IPS-NIHi11 (cell line): ENCODE data around the gene STYXL2.
A peak's percentile ranks its signal among the peaks of the same experiment; 100 is the strongest.

ENCODE experiments used
- DNase-seq: peaks from one replicate; pipeline ENCODE4 v3.0.0; 2012; ENCODE audit warnings: mixed read lengths, low spot score

The STYXL2 gene

DNA sequence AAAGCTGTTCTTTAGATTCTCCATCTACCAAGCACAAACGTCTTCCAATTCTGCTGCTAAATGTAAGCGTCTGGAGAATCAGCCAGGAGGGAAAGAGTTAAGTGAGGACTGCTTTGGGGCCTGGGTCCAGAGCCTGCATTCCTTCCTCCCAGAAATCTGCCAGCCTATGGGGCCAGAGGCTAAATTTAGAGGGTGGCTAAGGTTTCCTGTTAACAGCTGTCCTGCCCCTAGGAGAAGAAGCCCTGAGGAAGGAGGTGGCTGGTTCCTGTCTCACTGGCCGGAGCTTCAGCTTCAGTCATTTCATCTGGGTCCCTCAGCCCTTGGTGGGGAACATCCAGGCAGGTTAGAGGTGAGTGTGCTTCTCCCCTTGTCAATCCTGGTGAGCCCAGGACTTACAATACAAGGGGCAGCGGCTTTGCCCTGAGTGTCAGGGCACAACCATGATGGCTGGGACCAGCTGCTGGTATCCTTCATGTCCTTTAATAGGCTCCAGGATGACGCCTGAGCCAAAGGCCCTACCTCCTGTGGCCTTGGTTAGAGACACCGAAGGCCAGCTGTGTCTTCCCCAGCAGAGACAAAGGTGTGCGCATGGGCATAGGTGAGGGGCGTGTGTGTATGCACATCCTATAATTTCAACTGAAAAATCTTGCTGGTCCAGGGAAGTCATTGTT is at the start of gene STYXL2:
Gene STYXL2 (plus strand): TSS at position 230 of the 671 bp plus-strand sequence. CDS start 775 bp downstream, outside the sequence.
- DNase-seq: peak; percentile 37

DNA sequence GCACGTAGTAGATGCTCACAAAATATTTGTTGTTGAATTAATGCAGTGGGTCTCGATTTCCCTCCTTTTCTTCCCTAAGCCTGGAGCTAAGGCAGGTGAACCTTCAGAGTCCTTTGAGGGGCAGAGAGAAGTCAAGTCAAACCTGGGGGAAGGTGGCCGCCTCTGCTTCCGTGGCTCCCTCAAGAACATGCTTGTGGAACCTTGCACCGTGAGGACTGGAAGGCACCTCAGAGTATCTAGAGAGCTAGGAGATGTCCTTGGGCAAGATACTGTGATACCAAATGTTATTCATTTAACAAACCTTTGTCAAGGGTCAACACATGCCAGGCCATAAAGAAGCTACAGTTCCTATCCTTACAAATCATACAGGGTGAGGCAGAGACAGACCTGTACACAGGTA is 42.0 kb upstream of the STYXL2 start:
- no peak for DNase-seq

DNA sequence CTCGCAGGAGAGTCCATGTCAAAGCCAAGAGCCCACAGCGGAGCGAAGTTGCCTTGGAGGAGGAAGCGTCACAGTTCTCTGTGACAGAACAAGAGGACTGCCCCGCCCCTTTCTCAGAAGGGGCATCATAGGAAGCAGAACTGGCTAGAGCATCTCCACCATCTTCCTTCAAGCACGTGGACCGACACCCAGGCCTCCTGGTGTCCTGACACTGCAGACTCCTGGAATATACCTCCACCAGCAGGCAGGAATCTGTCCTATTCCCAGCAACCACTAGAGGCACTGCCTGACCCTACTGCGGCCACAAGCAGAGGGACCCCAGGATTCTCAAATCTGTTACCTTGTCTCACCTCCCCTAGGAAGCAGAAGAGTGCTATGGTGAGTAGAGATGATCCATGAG is 41.5 kb upstream of the STYXL2 start:
- DNase-seq: peak; percentile 72

DNA sequence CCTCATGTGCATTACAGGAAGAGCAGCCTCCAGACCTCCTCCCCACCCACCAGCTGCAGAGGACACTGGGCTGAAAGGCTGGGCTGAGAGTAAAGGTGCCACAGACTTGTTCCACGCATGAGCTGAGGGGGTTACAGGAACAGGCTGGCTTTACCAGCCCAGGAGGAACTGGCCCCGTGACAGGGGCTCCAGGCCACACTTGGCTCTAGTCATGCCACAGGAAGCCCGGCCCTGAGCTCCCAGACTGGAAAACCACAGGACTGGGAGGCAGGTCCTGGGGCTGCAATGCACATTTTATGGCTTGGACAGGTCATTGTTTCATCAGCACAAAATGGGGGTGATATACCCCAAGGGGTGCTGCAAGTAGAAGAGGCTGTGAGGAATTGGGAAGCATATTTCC is 39.3 kb upstream of the STYXL2 start:
- no peak for DNase-seq

DNA sequence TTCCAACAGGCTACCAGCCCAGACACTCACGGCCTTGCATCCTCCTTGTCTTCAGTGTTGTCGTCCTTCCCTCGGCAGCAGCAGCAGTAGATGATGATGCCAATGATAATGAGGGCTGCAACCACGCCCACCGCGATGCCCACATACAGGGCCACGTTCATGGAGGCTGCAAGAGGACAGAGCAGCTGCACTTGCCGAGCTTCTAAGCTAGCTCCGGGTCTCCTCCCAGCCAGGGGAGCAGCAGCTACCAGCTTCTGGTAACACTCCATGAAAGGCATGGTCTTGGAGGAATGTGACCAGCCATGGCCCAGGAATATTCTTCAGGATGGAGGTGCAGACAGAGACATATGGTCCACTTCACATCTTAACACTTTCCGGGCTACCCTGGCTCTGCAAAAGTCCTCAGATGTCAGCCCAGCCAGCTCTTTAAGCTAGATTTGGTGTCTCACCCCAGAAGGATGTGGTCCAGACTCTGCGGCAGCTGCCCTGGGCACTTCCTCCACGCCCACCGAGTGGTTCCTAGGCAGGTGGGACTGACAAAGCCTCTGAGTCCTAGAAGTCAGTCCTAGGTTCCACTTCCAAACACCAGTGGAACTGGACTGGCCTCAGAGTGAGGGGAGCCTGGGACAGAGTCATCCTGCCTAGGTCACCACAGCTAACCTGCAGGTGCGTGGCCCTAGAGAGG is 38.8 kb upstream of the STYXL2 start:
- no peak for DNase-seq

DNA sequence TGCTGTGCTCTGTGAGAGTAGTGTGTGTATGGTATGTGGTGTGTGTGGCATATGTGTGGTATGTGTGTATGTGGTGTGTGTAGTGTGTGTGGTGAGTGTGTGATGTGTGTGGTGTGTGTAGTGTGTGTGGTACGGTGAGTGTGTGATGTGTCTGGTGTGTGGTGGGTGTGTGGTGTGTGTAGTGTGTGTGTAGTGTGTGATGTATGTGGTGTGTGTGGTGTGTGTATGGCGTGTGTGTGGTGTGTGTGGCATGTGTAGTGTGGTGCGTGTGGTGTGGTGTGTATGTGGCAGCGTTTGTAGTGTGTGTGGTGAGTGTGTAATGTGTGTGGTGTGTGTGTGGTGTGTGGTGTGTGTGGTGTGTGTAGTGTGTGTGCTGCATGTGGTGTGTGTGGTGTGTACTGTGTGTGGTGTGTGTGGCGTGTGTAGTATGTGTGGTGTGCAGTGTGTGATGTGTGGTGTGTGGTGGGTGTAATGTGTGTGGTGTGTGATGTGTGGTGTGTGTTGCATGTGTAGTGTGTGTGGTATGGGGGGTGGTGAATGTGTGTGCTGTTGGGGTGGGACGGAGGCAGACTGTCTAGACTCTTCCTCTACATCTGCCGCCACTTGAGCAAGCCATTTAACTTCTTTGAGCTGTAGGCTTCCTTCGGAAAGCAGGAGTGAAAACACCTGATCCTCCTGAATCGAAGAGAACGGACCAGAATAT is 37.2 kb upstream of the STYXL2 start:
- DNase-seq: no peak

DNA sequence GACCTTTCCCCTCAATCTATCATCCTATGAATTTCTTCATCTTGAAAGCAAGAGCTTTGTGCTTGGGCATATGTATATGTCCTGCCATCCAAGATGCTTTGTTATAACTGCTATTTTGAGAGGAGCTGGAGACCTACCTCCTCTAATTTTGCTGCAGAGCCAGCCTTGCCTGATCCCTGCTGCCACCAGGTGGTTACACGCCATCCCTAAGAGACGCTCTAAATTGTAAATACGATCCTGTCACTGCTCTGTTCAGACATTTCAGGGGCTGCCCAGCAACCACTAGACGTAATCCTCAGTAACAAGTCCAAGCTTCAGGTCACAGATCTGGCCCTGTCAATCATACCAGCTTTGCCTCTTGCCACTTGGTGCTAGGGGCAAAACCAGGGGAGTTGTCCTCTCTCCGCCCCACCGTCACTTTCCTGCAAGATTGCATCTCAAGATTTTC is 36.6 kb upstream of the STYXL2 start:
- peak; percentile 52 for DNase-seq

DNA sequence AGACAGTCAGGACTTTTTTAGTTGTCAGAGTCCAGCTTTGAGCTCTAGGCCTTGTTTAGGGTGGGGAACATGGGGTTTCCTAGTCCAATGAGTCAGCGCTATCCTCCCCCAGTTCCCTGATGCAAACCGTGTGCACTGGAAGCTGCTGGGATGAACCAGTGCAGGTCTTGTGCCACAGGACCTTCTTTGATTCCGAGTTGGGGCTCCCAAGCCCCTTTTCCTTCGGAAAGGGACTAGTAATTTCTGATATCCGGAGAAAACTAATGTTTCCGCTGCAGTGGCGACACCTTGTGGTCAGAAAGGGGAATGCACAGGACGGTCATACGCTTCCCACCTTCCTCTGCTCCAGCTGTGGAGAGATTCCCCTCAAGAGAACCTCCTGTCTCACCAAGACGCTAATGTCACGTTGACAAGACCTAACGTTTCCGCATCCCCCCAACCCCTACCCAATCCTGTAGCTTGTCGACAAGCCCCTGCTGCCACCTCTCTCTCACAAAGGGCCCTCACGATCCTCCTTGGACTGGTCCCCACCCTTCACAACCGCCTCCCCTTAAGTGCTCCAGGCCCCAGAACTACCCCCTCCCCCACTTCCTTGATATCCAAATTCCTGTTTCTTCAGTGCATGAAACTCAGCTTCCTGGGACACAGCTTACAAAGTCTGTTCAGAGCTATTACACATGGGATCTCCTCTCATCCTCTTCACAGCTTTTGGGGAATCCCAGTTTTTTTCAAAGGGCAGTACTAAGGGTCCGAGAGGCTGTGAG is 34.6 kb upstream of the STYXL2 start:
- peak; percentile 72 for DNase-seq

DNA sequence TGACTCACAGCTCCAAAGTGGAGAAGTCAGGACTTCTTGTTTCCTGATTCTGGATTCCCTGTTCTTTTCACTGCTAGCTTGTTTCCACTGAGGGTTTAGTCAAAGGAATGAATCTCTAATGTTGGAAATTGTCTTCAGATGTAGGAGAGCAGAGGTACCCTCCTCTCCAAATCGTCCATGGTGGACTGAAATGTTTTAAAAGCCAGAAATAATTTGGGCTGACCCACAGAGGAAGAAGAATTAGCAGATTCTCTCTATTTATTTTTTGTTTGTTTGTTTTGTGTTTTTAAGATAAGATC is 34.1 kb upstream of the STYXL2 start:
- no peak for DNase-seq

DNA sequence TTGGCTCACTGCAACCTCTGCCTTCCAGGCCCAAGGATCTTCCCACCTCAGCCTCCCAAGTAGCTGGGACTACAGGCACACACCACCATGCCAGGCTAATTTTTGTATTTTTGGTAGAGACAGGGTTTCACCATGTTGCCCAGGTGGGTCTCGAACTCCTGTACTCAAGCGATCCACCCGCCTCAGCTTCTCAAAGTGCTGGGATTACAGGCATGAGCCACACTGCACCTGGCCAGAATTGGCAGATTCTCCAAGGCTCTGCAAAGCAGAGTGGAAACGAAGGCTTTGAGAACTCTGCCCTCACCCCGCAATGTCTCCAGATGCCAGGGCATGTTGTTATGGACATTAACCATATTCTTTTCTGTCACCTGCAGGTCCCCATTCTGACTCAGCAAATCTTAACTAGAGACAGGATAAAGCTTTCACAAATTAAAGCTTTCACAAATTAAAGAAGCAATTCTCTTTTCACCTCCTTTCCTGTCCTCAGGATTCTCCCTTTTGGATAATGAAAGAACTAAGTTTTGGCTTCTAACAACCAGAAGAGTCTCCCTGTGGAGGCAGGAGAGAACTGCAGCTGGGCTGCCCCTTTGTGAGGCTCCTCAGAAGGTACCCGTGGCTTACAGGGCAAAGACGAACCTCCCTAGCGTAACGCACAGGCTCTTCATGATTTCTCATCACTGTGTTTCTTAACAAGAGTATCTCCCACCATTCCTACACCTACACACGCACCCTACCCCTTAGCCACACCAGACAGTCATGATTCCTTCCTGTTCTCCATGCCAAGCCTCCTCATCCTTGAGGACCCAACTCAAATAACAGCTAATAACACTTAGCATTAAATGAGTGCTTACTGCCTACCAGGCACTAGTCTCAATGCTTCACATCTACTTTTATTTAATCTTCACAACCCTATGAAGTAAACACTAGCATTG is 33.5 kb upstream of the STYXL2 start:
- no peak for DNase-seq

DNA sequence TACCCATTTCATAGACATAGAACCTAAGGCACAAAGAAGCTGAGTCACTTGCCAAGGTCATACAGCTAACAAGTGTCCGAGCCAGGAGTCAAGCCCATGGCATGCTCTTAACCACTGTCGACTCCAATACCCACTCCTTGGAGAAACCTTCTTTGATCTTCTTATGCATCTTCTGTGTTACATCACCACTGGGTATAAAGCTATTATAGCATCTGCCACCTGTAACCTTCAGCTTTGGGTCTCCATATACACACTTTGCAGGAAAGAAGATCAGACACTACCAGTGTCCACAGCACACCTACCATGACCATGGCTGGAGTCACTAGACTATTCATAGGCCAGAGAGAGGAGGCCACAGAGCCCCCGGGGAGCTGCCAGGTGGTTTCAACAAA is 32.8 kb upstream of the STYXL2 start:
- DNase-seq: no peak

DNA sequence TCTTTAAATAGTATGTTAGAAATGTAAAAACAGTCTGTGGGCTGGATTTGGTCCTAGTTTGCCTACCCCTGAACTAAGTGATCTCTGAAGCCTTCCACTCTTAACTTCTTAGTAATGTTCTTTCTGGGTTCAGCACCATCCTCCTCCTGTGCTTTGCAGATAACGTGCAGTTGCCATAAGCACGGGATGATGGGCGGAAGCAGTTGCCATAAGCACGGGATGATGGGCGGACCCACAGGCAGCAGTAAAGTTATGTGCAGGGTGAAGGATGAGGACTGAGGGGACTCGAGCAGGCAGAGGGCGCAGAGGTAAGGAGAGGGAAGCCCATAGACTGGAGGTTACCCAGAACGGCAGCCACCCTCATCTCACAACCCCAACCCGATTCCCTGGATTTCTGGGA is 29.3 kb upstream of the STYXL2 start:
- DNase-seq: no peak

DNA sequence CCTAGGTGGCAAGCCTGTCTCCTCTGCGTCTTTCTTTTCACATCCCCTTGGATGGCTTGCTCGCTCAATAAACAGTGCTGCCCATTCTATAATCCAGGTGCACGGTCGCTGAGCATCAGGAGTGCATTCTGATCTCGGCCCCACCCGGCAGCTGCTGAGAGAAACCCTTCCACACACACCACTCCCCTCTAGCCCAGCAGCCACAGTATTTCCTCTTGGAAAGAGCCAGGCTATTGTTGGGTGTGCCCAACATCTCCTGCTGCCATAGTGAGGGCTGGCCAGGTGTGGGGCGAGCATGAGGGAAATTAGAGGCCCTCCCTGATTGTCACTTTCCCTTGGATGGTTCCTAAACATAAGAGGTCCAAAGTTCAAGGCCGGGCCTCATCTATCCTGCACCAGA is 28.4 kb upstream of the STYXL2 start:
- DNase-seq: no peak

DNA sequence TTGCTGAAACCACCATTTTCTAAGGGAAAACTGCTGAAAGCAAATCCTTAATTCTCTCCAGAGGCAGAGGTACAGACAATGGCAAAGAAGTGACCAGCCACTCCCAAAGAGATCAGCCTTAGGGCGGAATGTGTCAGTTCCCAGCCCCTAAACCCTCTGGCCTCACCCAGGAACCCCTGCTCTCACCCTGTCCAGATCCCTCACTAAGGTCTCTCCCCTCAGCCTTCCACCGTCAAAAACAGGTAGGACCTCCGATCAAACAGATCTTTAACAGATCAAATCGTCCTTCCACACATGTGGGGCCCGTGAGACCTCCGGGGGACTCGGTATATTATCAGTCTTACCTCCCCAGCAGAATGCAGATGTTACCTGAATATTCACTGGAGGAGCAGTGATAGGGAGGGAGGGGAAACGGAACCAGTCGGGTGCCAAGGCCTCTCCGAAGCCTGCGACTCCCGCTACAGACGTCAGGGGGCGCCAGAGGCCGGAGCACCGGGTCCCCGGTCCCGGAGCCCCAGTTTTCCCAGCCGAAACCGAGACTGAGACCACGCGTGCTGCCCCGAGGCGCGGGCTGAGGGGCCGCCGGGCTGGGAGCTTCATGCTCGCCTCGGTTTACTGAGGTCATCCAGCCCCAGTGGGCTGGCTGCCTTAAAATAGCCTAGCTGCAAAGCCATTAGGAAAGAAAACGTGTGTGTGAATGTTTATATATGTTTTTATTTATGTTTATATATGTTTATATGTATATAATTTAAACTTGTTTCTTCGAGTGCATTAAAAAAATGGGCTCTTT is 27.3 kb upstream of the STYXL2 start:
- peak; percentile 93 for DNase-seq

DNA sequence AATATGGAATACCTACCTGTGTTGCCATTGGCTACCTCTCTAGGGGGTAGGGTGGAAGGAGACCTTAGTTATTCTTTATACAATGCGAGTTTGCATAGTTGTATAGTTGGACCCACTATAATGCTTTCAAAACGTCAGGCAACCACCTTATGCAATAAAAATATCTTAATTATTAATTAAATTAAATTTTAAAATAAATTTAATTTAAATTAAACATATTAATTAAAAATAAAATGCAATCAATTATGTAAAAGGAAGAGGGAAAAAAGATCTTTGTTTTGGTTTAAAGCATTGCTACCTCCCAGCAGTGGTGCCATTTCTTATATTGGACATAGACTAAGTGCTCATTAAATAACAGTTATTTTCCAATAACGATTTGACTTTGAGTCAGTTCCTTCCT is 26.0 kb upstream of the STYXL2 start:
- DNase-seq: no peak

DNA sequence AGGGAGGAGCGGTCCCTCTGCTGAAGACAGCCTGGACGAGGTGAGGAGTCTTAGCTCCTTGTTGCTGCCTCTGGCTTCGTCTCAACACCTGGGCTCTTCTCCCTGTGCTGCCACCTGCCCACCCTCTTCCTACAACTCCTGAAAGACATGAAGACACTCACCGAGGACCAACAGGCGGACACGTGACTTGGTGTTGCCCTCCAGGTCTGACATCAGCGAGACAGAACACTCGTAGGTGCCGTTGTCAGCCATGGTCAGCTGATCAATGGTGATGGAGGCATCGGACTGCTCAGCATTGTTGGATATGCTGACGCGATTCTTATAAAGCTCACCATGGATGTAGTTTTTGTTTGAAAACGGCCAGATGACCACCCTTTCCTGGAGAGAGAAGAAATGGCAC is 25.1 kb upstream of the STYXL2 start:
- DNase-seq: no peak

DNA sequence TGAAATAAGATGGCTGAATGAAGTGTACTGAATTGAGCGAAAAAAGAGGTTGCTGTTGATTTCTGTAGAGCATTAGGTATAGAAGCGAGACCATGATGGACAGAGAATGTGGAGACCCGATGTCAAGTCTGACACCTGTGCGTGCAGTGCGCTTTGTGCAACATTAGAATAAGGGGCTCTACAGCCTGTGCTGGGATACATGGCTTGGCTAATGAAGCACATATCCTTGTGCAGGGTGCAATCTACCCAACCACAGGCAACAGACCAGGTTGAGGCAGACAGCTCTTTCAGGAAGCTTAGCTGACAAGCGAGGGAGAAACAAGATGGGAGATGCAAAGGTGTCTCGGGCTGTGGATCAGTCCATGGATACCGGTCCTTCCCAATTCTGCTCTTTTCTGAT is 22.6 kb upstream of the STYXL2 start:
- DNase-seq: no peak

DNA sequence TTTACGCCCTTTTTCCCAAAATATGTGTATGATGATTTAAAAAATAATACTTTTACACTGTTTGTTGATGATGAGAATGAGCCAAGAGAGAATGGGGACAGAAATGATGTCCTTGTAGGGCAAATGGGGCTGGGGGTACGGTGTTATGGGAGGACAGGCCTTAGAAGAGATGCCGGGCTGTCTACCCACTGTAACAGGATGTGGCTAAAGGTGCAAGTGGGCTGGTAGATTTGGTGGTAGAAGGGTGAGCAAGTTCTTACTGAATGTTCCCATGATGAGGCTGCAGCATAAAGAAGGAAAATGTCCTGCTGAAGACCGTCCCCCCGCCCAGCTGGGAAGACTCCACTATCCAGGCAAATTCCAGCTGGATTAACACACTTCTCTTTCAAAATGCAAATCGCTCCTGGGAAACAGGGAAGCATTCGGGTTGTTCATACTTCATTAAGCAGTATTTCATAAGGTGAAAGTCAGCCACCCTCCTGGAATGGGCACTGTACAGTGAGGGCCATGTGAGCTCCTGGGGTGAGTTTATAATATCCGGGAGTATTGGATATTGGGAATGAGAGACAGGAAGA is 17.7 kb upstream of the STYXL2 start:
- no peak for DNase-seq

DNA sequence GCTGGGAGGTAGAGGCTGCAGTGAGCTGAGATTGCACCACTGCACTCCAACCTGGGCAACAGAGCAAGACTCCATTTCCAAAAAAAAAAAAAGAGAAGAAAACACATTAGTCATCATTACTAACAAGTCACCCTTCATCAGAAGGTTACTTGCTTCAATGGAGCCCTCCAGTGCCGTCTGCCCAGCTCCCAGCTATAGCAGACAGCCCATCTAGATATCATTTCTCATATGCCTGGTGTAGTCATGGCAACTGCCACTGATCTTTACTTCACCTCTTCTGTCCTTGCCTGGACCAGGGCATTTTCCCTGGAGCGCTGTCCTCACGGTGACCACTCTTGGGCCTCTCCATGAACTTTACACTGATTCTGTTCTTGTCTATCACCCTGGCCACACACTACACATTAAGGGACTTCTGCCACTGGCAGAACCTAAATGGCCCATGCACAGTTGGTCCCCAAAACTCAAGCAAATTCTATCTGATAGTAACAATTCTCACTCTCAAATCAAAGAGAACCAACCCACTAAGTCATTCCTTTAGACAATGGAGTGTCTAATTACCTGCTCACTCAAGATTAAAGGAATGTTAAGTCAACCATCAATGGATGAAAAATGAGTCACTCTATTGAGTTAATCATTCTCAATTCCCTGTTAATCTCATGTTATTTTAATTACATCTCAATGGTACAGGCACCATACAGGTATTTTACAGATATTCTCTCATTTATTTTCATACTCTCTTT is 16.6 kb upstream of the STYXL2 start:
- DNase-seq: no peak

DNA sequence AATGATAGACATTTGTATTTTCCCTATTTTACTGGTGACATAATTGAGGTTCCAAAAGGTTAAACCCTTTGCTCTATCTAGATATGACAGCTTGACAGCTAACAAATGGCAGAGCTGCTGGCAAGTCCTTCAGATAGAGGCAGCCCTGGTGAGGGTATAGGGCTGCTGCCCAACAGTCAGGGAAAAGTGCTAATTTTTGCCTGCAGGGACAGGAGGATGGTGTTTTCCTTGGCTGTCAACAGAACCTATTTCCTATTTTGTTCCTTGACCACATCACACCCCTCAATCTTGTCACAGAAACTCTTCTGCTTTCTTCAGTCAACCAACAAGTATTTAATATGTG is 16.0 kb upstream of the STYXL2 start:
- no peak for DNase-seq
